Thyroid gland (tissue), 4 donors: ENCODE data around the gene ATF7. TPM values are rescaled to one million over a fixed set of nuclear protein-coding genes. Genes with fewer than 3 reads are reported as not detected.
"Not testable (repeated sequence)": the region's sequence is repeated elsewhere in the genome, so short reads cannot be mapped to it uniquely, and the experiment has no call there.

ENCODE experiments used
- DNase-seq, 2 donors: peaks; one replicate each; pipeline ENCODE4 v3.0.0-alpha.2; 2019
- H3K27ac ChIP-seq, 3 donors: fragments of 200-600 bp; sonication (generic); 1 replicate in 2 of 3; 2 replicates in 1 of 3; pipeline ENCODE4 v1.5.1; 2016 to 2019; ENCODE audit warnings: mild to moderate bottlenecking in 1 of 3, moderate library complexity in 1 of 3
- H3K27me3 ChIP-seq: fragments of 200-600 bp; sonication (generic); one replicate; pipeline ENCODE4 v1.5.1; 2019
- H3K36me3 ChIP-seq, 2 donors: fragments of 200-600 bp; sonication (generic); one replicate each; pipeline ENCODE4 v1.5.1; 2016 to 2019
- H3K4me1 ChIP-seq, 2 donors: fragments of 200-600 bp; sonication (generic); one replicate each; pipeline ENCODE4 v1.5.1; 2017 to 2019
- H3K4me3 ChIP-seq, 3 donors: fragments of 200-600 bp; sonication (generic); replicated peaks in 1 of 3; 1 replicate in 2 of 3; 2 replicates in 1 of 3; pipeline ENCODE4 v1.5.1; 2016; ENCODE audit warnings: mild to moderate bottlenecking in 1 of 3
- H3K9me3 ChIP-seq: fragments of 200-600 bp; sonication (generic); one replicate; pipeline ENCODE4 v1.5.1; 2017
- CTCF ChIP-seq, 6 experiments: fragments of 200-600 bp in 3 of 6; fragments of 450-650 bp in 3 of 6; sonication (generic) in 3 of 6; IDR thresholded peaks; one replicate each; pipeline ENCODE4 v1.5.1; 2016 to 2019; ENCODE audit warnings: antibody characterized with exemption in 6 of 6, mild to moderate bottlenecking in 2 of 6, inconsistent platforms in 1 of 6, moderate library complexity in 1 of 6
- POLR2A ChIP-seq, 2 donors: fragments of 450-650 bp; IDR thresholded peaks; one replicate each; pipeline ENCODE4 v1.6.1; 2017; ENCODE audit warnings: antibody characterized with exemption in 2 of 2, mild to moderate bottlenecking in 2 of 2, moderate library complexity in 1 of 2
- WGBS, 2 donors: methylation state at CpG; one replicate each; pipeline ENCODE4 v1.1.5; 2017; 5-methylcytosine and 5-hydroxymethylcytosine counted together
- intact Hi-C: fragments of 100-400 bp; cut with DNase I; formaldehyde crosslinking; loops from one replicate; pipeline ENCODE4 v1.15.1; 2023
- total RNA-seq, 4 donors: library from RNA; depleted of rRNA; stranded (reverse); fragments of >200 nt; gene quantifications; one replicate each; pipeline ENCODE4 v1.2.3, GENCODE V29; 2016

The ATF7 gene
- total RNA-seq, 4 donors from 2014 or later = 21.3 to 40.1 (median 37.6) TPM

GRCh38 chr12:53482626-53483168, 143.5 kb downstream of the ATF7 start:
- intact Hi-C loops = no loop called here
- WGBS, 2 donors = 75 to 88% methylated on average over 13 to 14 of the region's 18 CpGs
- Histone ChIP-seq H3K9me3 (no peaks in the 10 kb centered on the region), H3K36me3 (peaks cover 57 to 61% of the 10 kb centered on the region in 2 donors), H3K27ac (no peak overlapping the region), H3K4me1 (peaks cover 0 to 2% of the 10 kb centered on the region in 2 donors), H3K4me3 (no peak overlapping the region), H3K27me3 (no peaks in the 10 kb centered on the region)
- no peak for TF ChIP-seq CTCF (IDR thresholded peaks at IDR 0.05)
- no peak for TF ChIP-seq POLR2A (IDR thresholded peaks at IDR 0.05)
- no peak for DNase-seq

- intact Hi-C loops = no loop called here
- Histone ChIP-seq H3K9me3 (no peaks in the 10 kb centered on the region), H3K4me1 (peaks cover 0 to 2% of the 10 kb centered on the region in 2 donors), H3K36me3 (peaks cover 57 to 67% of the 10 kb centered on the region in 2 donors), H3K4me3 (no peak overlapping the region), H3K27me3 (no peaks in the 10 kb centered on the region), H3K27ac (no peak overlapping the region)
- TF ChIP-seq CTCF (IDR thresholded peaks at IDR 0.05) = no peak
- TF ChIP-seq POLR2A (IDR thresholded peaks at IDR 0.05) = no peak
- no peak for DNase-seq
- WGBS, 2 donors = 81% methylated on average over 9 of the region's 9 CpGs
These were observed 144.1 kb downstream of the ATF7 start for GRCh38 chr12:53481939-53482586.

- H3K4me1 ChIP-seq, H3K4me3 ChIP-seq, intact Hi-C loops, H3K9me3 ChIP-seq, H3K27me3 ChIP-seq, H3K27ac ChIP-seq, DNase-seq: not testable (repeated sequence)
- 72 to 83% methylated on average over 6 of the region's 6 CpGs for WGBS, 2 donors
- H3K36me3 ChIP-seq = peaks cover 63 to 71% of the 10 kb centered on the region in 2 donors
These were observed 144.7 kb downstream of the ATF7 start for GRCh38 chr12:53481458-53481857.

- DNase-seq = no peak
- Histone ChIP-seq H3K27me3 (no peaks in the 10 kb centered on the region), H3K27ac (no peak overlapping the region), H3K4me3 (no peak overlapping the region), H3K9me3 (no peaks in the 10 kb centered on the region), H3K36me3 (peaks cover 67 to 78% of the 10 kb centered on the region in 2 donors), H3K4me1 (peaks cover 0 to 2% of the 10 kb centered on the region in 2 donors)
- TF ChIP-seq POLR2A (IDR thresholded peaks at IDR 0.05) = no peak
- no peak for TF ChIP-seq CTCF (IDR thresholded peaks at IDR 0.05)
- WGBS, 2 donors = 84 to 88% methylated on average over 12 of the region's 12 CpGs
- intact Hi-C loops = no loop called here
These were observed 145.4 kb downstream of the ATF7 start for GRCh38 chr12:53480491-53481442.

- 81 to 86% methylated on average over 5 of the region's 5 CpGs for WGBS, 2 donors
- Histone ChIP-seq H3K27me3 (no peaks in the 10 kb centered on the region), H3K36me3 (peaks cover 79 to 89% of the 10 kb centered on the region in 2 donors), H3K4me1 (peaks cover 0 to 2% of the 10 kb centered on the region in 2 donors), H3K4me3 (no peak overlapping the region), H3K9me3 (no peaks in the 10 kb centered on the region), H3K27ac (no peak overlapping the region)
- TF ChIP-seq POLR2A (IDR thresholded peaks at IDR 0.05) = no peak
- TF ChIP-seq CTCF (IDR thresholded peaks at IDR 0.05) = no peak
- intact Hi-C loops = no loop called here
- no peak for DNase-seq
These were observed 146.9 kb downstream of the ATF7 start for GRCh38 chr12:53479331-53479730.
